ENCODE data around the gene TPCN1.

Gene TPCN1

GRCh38 chr12:113277511-113277910 lies 56.2 kb downstream of the TPCN1 start:
- Histone ChIP-seq H3K4me1 (ENCODE audit: control insufficient read depth, insufficient read depth, low read length) (no peaks in the 10 kb centered on the region; the same call in 1 of the 2 replicates), H3K9me3 (ENCODE audit: control insufficient read depth, insufficient read depth, low read depth, low read length) (no peaks in the 10 kb centered on the region), H3K4me3 (ENCODE audit: low read depth, low read length) (no peak overlapping the region), H3K36me3 (ENCODE audit: control insufficient read depth, insufficient read depth, low read length) (peaks cover 34% of the 10 kb centered on the region), H3K27ac (ENCODE audit: low read depth, low read length) (no peak overlapping the region), H3K27me3 (ENCODE audit: control insufficient read depth, insufficient read depth, low read length) (no peaks in the 10 kb centered on the region), H3K9ac (ENCODE audit: low read length) (no peak overlapping the region)

- peaks cover 34% of the 10 kb centered on the region for H3K36me3 ChIP-seq (ENCODE audit: control insufficient read depth, insufficient read depth, low read length)
- H3K4me1 ChIP-seq (ENCODE audit: control insufficient read depth, insufficient read depth, low read length) = no peaks in the 10 kb centered on the region; the same call in 1 of the 2 replicates
- H3K27me3 ChIP-seq (ENCODE audit: control insufficient read depth, insufficient read depth, low read length) = no peaks in the 10 kb centered on the region
- H3K4me3 ChIP-seq (ENCODE audit: low read depth, low read length) = no peak overlapping the region
- H3K9me3 ChIP-seq (ENCODE audit: control insufficient read depth, insufficient read depth, low read depth, low read length) = no peaks in the 10 kb centered on the region
- H3K9ac ChIP-seq (ENCODE audit: low read length) = no peak overlapping the region
- no peak overlapping the region for H3K27ac ChIP-seq (ENCODE audit: low read depth, low read length)
Measured at GRCh38 chr12:113278141-113278540, 56.9 kb downstream of the TPCN1 start.

- Histone ChIP-seq H3K27me3 (ENCODE audit: control insufficient read depth, insufficient read depth, low read length) (no peaks in the 10 kb centered on the region), H3K9ac (ENCODE audit: low read length) (no peak overlapping the region), H3K9me3 (ENCODE audit: control insufficient read depth, insufficient read depth, low read depth, low read length) (no peaks in the 10 kb centered on the region), H3K36me3 (ENCODE audit: control insufficient read depth, insufficient read depth, low read length) (peaks cover 30% of the 10 kb centered on the region), H3K27ac (ENCODE audit: low read depth, low read length) (no peak overlapping the region), H3K4me3 (ENCODE audit: low read depth, low read length) (no peak overlapping the region), H3K4me1 (ENCODE audit: control insufficient read depth, insufficient read depth, low read length) (no peaks in the 10 kb centered on the region; the same call in 1 of the 2 replicates)
Measured at GRCh38 chr12:113278633-113279032, 57.4 kb downstream of the TPCN1 start.

- peaks cover 25% of the 10 kb centered on the region for H3K36me3 ChIP-seq (ENCODE audit: control insufficient read depth, insufficient read depth, low read length)
Measured at GRCh38 chr12:113284751-113285150, 63.5 kb downstream of the TPCN1 start.

GRCh38 chr12:113285679-113286610 lies 64.7 kb downstream of the TPCN1 start:
- Histone ChIP-seq H3K9me3 (ENCODE audit: control insufficient read depth, insufficient read depth, low read depth, low read length) (no peaks in the 10 kb centered on the region), H3K27me3 (ENCODE audit: control insufficient read depth, insufficient read depth, low read length) (no peaks in the 10 kb centered on the region), H3K9ac (ENCODE audit: low read length) (no peak overlapping the region), H3K4me3 (ENCODE audit: low read depth, low read length) (no peak overlapping the region), H3K4me1 (ENCODE audit: control insufficient read depth, insufficient read depth, low read length) (peaks cover 3% of the 10 kb centered on the region; the same call in 1 of the 2 replicates), H3K36me3 (ENCODE audit: control insufficient read depth, insufficient read depth, low read length) (peaks cover 33% of the 10 kb centered on the region), H3K27ac (ENCODE audit: low read depth, low read length) (no peak overlapping the region)

More at GRCh38 chr12:113284751-113285150, 63.5 kb downstream of the TPCN1 start:
- Histone ChIP-seq H3K27me3 (ENCODE audit: control insufficient read depth, insufficient read depth, low read length) (no peaks in the 10 kb centered on the region), H3K27ac (ENCODE audit: low read depth, low read length) (no peak overlapping the region), H3K9me3 (ENCODE audit: control insufficient read depth, insufficient read depth, low read depth, low read length) (no peaks in the 10 kb centered on the region), H3K9ac (ENCODE audit: low read length) (no peak overlapping the region), H3K4me3 (ENCODE audit: low read depth, low read length) (no peak overlapping the region), H3K4me1 (ENCODE audit: control insufficient read depth, insufficient read depth, low read length) (peaks cover 3% of the 10 kb centered on the region; the same call in 1 of the 2 replicates)

- H3K27me3 ChIP-seq (ENCODE audit: control insufficient read depth, insufficient read depth, low read length) = no peaks in the 10 kb centered on the region
- H3K9me3 ChIP-seq (ENCODE audit: control insufficient read depth, insufficient read depth, low read depth, low read length) = no peaks in the 10 kb centered on the region
- H3K36me3 ChIP-seq (ENCODE audit: control insufficient read depth, insufficient read depth, low read length) = peaks cover 38% of the 10 kb centered on the region
- no peak overlapping the region for H3K4me3 ChIP-seq (ENCODE audit: low read depth, low read length)
- no peak overlapping the region for H3K9ac ChIP-seq (ENCODE audit: low read length)
- H3K4me1 ChIP-seq (ENCODE audit: control insufficient read depth, insufficient read depth, low read length) = peaks cover 3% of the 10 kb centered on the region; the same call in 1 of the 2 replicates
- H3K27ac ChIP-seq (ENCODE audit: low read depth, low read length) = no peak overlapping the region; the same call in 1 of the 2 replicates
Measured at GRCh38 chr12:113286712-113287111, 65.4 kb downstream of the TPCN1 start.

- H3K27me3 ChIP-seq (ENCODE audit: control insufficient read depth, insufficient read depth, low read length) = no peaks in the 10 kb centered on the region
- peaks cover 3% of the 10 kb centered on the region; the same call in 1 of the 2 replicates for H3K4me1 ChIP-seq (ENCODE audit: control insufficient read depth, insufficient read depth, low read length)
- no peak overlapping the region for H3K9ac ChIP-seq (ENCODE audit: low read length)
- H3K27ac ChIP-seq (ENCODE audit: low read depth, low read length) = no peak overlapping the region
- H3K9me3 ChIP-seq (ENCODE audit: control insufficient read depth, insufficient read depth, low read depth, low read length) = no peaks in the 10 kb centered on the region
- peaks cover 44% of the 10 kb centered on the region for H3K36me3 ChIP-seq (ENCODE audit: control insufficient read depth, insufficient read depth, low read length)
- no peak overlapping the region for H3K4me3 ChIP-seq (ENCODE audit: low read depth, low read length)
Measured at GRCh38 chr12:113287146-113287898, 66.1 kb downstream of the TPCN1 start.

GRCh38 chr12:113287899-113288282 lies 66.6 kb downstream of the TPCN1 start:
- H3K27ac ChIP-seq (ENCODE audit: low read depth, low read length) = no peak overlapping the region
- no peak overlapping the region for H3K4me3 ChIP-seq (ENCODE audit: low read depth, low read length)
- H3K9ac ChIP-seq (ENCODE audit: low read length) = no peak overlapping the region
- H3K36me3 ChIP-seq (ENCODE audit: control insufficient read depth, insufficient read depth, low read length) = peaks cover 49% of the 10 kb centered on the region
- peaks cover 3% of the 10 kb centered on the region; the same call in 1 of the 2 replicates for H3K4me1 ChIP-seq (ENCODE audit: control insufficient read depth, insufficient read depth, low read length)
- no peaks in the 10 kb centered on the region for H3K27me3 ChIP-seq (ENCODE audit: control insufficient read depth, insufficient read depth, low read length)
- no peaks in the 10 kb centered on the region for H3K9me3 ChIP-seq (ENCODE audit: control insufficient read depth, insufficient read depth, low read depth, low read length)

- no peaks in the 10 kb centered on the region for H3K9me3 ChIP-seq (ENCODE audit: control insufficient read depth, insufficient read depth, low read depth, low read length)
- H3K9ac ChIP-seq (ENCODE audit: low read length) = no peak overlapping the region
- H3K36me3 ChIP-seq (ENCODE audit: control insufficient read depth, insufficient read depth, low read length) = peaks cover 57% of the 10 kb centered on the region
- H3K4me1 ChIP-seq (ENCODE audit: control insufficient read depth, insufficient read depth, low read length) = peaks cover 3% of the 10 kb centered on the region; the same call in 1 of the 2 replicates
- H3K27me3 ChIP-seq (ENCODE audit: control insufficient read depth, insufficient read depth, low read length) = no peaks in the 10 kb centered on the region
- H3K27ac ChIP-seq (ENCODE audit: low read depth, low read length) = no peak overlapping the region
- no peak overlapping the region for H3K4me3 ChIP-seq (ENCODE audit: low read depth, low read length)
Measured at GRCh38 chr12:113289361-113289760, 68.1 kb downstream of the TPCN1 start.

GRCh38 chr12:113290506-113290905 lies 69.2 kb downstream of the TPCN1 start:
- H3K4me3 ChIP-seq (ENCODE audit: low read depth, low read length) = no peak overlapping the region
- H3K9me3 ChIP-seq (ENCODE audit: control insufficient read depth, insufficient read depth, low read depth, low read length) = no peaks in the 10 kb centered on the region
- no peaks in the 10 kb centered on the region for H3K27me3 ChIP-seq (ENCODE audit: control insufficient read depth, insufficient read depth, low read length)
- H3K4me1 ChIP-seq (ENCODE audit: control insufficient read depth, insufficient read depth, low read length) = peaks cover 3% of the 10 kb centered on the region; the same call in 1 of the 2 replicates
- no peak overlapping the region for H3K9ac ChIP-seq (ENCODE audit: low read length)
- no peak overlapping the region for H3K27ac ChIP-seq (ENCODE audit: low read depth, low read length)
- peaks cover 52% of the 10 kb centered on the region for H3K36me3 ChIP-seq (ENCODE audit: control insufficient read depth, insufficient read depth, low read length)

GRCh38 chr12:113291586-113291985 lies 70.3 kb downstream of the TPCN1 start:
- Histone ChIP-seq H3K27me3 (ENCODE audit: control insufficient read depth, insufficient read depth, low read length) (no peaks in the 10 kb centered on the region), H3K27ac (ENCODE audit: low read depth, low read length) (no peak overlapping the region), H3K36me3 (ENCODE audit: control insufficient read depth, insufficient read depth, low read length) (peaks cover 52% of the 10 kb centered on the region), H3K4me3 (ENCODE audit: low read depth, low read length) (no peak overlapping the region), H3K9ac (ENCODE audit: low read length) (no peak overlapping the region), H3K4me1 (ENCODE audit: control insufficient read depth, insufficient read depth, low read length) (no peaks in the 10 kb centered on the region), H3K9me3 (ENCODE audit: control insufficient read depth, insufficient read depth, low read depth, low read length) (no peaks in the 10 kb centered on the region)

Measured in HUES6 (cell line).